Testis (tissue), 3 donors: Measurements from ENCODE around the gene PTGDS. TPM values are rescaled to one million over a fixed set of nuclear protein-coding genes. Genes with fewer than 3 reads are reported as not detected.

Experiments
- DNase-seq: peaks from one replicate; pipeline ENCODE4 v3.0.0-alpha.2; 2019
- H3K27ac ChIP-seq, 2 donors: fragments of 200-600 bp; sonication (generic); one replicate each; pipeline ENCODE4 v1.5.1; 2019
- H3K27me3 ChIP-seq: fragments of 200-600 bp; sonication (generic); one replicate; pipeline ENCODE4 v1.5.1; 2019
- H3K36me3 ChIP-seq: fragments of 200-600 bp; sonication (generic); one replicate; pipeline ENCODE4 v1.5.1; 2017; ENCODE audit warnings: low read depth; ENCODE audit errors: missing control alignments
- H3K4me1 ChIP-seq: fragments of 200-600 bp; sonication (generic); one replicate; pipeline ENCODE4 v1.5.1; 2019
- H3K4me3 ChIP-seq, 2 donors: fragments of 200-600 bp; sonication (generic); one replicate each; pipeline ENCODE4 v1.5.1; 2017 to 2019
- H3K9me3 ChIP-seq: fragments of 200-600 bp; sonication (generic); one replicate; pipeline ENCODE4 v1.5.1; 2017
- CTCF ChIP-seq, 3 experiments: fragments of 450-650 bp in 2 of 3; fragments of 200-600 bp in 1 of 3; sonication (generic) in 1 of 3; IDR thresholded peaks; one replicate each; pipeline ENCODE4 v1.5.1; 2016 to 2019; ENCODE audit warnings: antibody characterized with exemption in 3 of 3, mild to moderate bottlenecking in 2 of 3, moderate library complexity in 1 of 3
- POLR2A ChIP-seq: fragments of 450-650 bp; IDR thresholded peaks from one replicate; pipeline ENCODE4 v1.6.1; 2017; ENCODE audit warnings: antibody characterized with exemption, mild to moderate bottlenecking, moderate library complexity
- WGBS, 2 donors: methylation state at CpG; one replicate each; pipeline ENCODE4 v1.1.5; 2018; 5-methylcytosine and 5-hydroxymethylcytosine counted together
- intact Hi-C: fragments of 100-400 bp; cut with DNase I; formaldehyde crosslinking; loops from one replicate; pipeline ENCODE4 v1.15.1; 2023; ENCODE audit warnings: low total_unique reads
- polyA plus RNA-seq: library from polyadenylated mRNA; stranded (reverse); fragments of 350-450 nt; fragmentation: Illumina TruSeq; extraction: RNeasy Lipid Tissue Mini Kit (QIAGEN cat#74804); gene quantifications from one replicate; pipeline ENCODE4 v1.2.3, GENCODE V29; 2014; ENCODE audit warnings: low read depth, low replicate concordance; ENCODE audit not compliant: insufficient read depth
- total RNA-seq, 2 donors: library from RNA; depleted of rRNA; stranded (reverse); fragments of >200 nt; gene quantifications; one replicate each; pipeline ENCODE4 v1.2.3, GENCODE V29; 2016

PTGDS gene
- total and polyA plus RNA-seq, 3 donors from 2014 or later = 4,976 to 5,948 (median 5,554) TPM

- no peaks in the 10 kb centered on the region for H3K27me3 ChIP-seq
- TF ChIP-seq POLR2A = no peak
- no peak for TF ChIP-seq CTCF (IDR thresholded peaks at IDR 0.05)
- 87 to 89% methylated on average over 17 to 29 of the region's 29 CpGs for WGBS, 2 donors
- peaks cover 75% of the 10 kb centered on the region for H3K4me1 ChIP-seq
- no peak overlapping the region for H3K4me3 ChIP-seq
- intact Hi-C loops = no loop called here
- peak overlapping the region in 1 of 2 donors; percentile 92 for H3K27ac ChIP-seq
- no peak for DNase-seq
- H3K9me3 ChIP-seq = no peaks in the 10 kb centered on the region
- no peaks in the 10 kb centered on the region for H3K36me3 ChIP-seq
Measured at GRCh38 chr9:136973618-136974617, 3.4 kb upstream of the PTGDS start.

DNA sequence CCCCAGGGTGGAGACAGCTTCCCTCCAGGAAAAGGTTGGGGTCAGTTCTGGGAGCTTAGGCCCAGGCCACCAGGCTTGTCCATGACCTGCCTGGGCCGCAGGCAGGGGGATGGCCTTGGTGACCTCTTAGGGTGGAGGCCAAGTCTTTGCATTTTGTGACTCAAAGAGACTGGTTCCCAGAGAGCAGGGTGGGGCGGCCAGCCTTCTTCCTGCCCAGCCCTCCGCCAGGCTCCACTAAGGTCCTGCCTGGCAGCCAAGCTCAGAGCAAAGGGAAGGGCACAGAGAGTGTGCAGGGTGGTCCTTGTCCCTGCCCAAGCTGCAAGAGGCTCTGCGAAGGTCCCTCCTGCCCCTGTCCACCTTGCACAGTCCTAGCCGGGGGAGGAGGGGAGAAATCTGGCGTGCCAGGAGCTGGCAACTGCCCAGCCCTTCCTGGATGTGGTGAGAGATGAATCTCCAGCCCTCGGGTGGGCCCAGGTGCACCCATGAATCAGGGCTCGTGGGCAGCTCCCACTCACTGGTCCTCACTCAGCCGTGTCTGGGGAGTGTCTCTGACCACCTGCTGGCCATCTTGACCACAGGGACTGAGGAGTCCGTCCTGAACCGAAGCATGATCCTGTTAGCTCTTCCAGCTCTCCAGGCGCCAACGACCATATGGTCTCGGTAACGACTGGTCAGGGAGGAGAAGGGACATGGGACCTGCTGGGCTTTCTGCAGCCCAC lies 2.3 kb upstream of the PTGDS start:
- intact Hi-C loops = no loop called here

GRCh38 chr9:136975644-136976043 lies 1.7 kb upstream of the PTGDS start:
- whole genome bisulfite sequencing, 2 donors = 70 to 74% methylated on average over 10 to 14 of the region's 14 CpGs
- intact Hi-C loops = no loop called here
- TF ChIP-seq CTCF (IDR thresholded peaks at IDR 0.05) (peak in 1 of 3 experiments; percentile 15), POLR2A (no peak)
- peak; percentile 62 for DNase-seq
- Histone ChIP-seq H3K9me3 (no peaks in the 10 kb centered on the region), H3K4me3 (no peak overlapping the region), H3K27me3 (no peaks in the 10 kb centered on the region), H3K27ac (peak overlapping the region; percentile 84 to 92), H3K36me3 (no peaks in the 10 kb centered on the region), H3K4me1 (peaks cover 62% of the 10 kb centered on the region)

More for the DNA sequence above, 2.3 kb upstream of the PTGDS start:
- Histone ChIP-seq H3K27ac (peak overlapping the region; percentile 84 to 92), H3K4me1 (peaks cover 65% of the 10 kb centered on the region), H3K27me3 (no peaks in the 10 kb centered on the region), H3K4me3 (no peak overlapping the region), H3K36me3 (no peaks in the 10 kb centered on the region), H3K9me3 (no peaks in the 10 kb centered on the region)
- TF ChIP-seq POLR2A = no peak
- no peak for TF ChIP-seq CTCF (IDR thresholded peaks at IDR 0.05)
- no peak for DNase-seq
- 54 to 57% methylated on average over 5 to 15 of the region's 15 CpGs for WGBS, 2 donors

GRCh38 chr9:136977649-136978072 lies 357 bp downstream of the PTGDS start:
- Histone ChIP-seq H3K27ac (peak overlapping the region; percentile 84 to 92), H3K27me3 (no peaks in the 10 kb centered on the region), H3K4me1 (peaks cover 59% of the 10 kb centered on the region), H3K36me3 (no peaks in the 10 kb centered on the region), H3K9me3 (no peaks in the 10 kb centered on the region), H3K4me3 (peak overlapping the region; percentile 80 to 85)
- no peak for DNase-seq
- no peak for TF ChIP-seq POLR2A
- 0 to 9% methylated on average over 12 to 15 of the region's 33 CpGs for WGBS, 2 donors
- intact Hi-C loops = no loop called here
